Cardiac septum (tissue), 1 donor: Measurements from ENCODE around the gene PET100. TPM values are rescaled to one million over a fixed set of nuclear protein-coding genes. Genes with fewer than 3 reads are reported as not detected.

Experiments used
- DNase-seq: peaks from one replicate; pipeline ENCODE4 v3.0.0-alpha.2; 2020; ENCODE audit warnings: low spot score
- intact Hi-C: fragments of 100-400 bp; cut with DNase I; formaldehyde crosslinking; loops from one replicate; pipeline ENCODE4 v1.14.0; 2022
- total RNA-seq: library from RNA; stranded (reverse); fragmentation: NEBNext Ultra II Directional; extraction: Animal tissue kit (Norgen Biotek cat#: 25700); gene quantifications from one replicate; pipeline ENCODE4 v1.2.1, GENCODE V29; 2021
- donor health status: DM: no; HTN: no; CAD: no.

The PET100 gene
- total RNA-seq, 1 donor from 2014 or later = 130 TPM

- intact Hi-C loops = no loop called here
- DNase-seq = no peak
Measured at GRCh38 chr19:7611541-7612279, 17.9 kb upstream of the PET100 start.

GRCh38 chr19:7612282-7613274 lies 17.0 kb upstream of the PET100 start:
- intact Hi-C loops = no loop called here
- no peak for DNase-seq

- intact Hi-C loops = no loop called here
- no peak for DNase-seq
Measured at GRCh38 chr19:7614859-7615741, 14.5 kb upstream of the PET100 start.

- intact Hi-C loops = no loop called here
- no peak for DNase-seq
Measured at GRCh38 chr19:7617172-7617571, 12.4 kb upstream of the PET100 start.

GRCh38 chr19:7617735-7618134 lies 11.9 kb upstream of the PET100 start:
- DNase-seq = no peak

GRCh38 chr19:7618348-7618747 lies 11.2 kb upstream of the PET100 start:
- intact Hi-C loops = no loop called here
- DNase-seq = no peak

More at GRCh38 chr19:7617735-7618134, 11.9 kb upstream of the PET100 start:
- intact Hi-C loops = no loop called here

GRCh38 chr19:7618771-7619510 lies 10.7 kb upstream of the PET100 start:
- intact Hi-C loops = no loop called here
- DNase-seq = no peak

GRCh38 chr19:7619671-7620441 lies 9.7 kb upstream of the PET100 start:
- no peak for DNase-seq

GRCh38 chr19:7620442-7621412 lies 8.9 kb upstream of the PET100 start:
- no peak for DNase-seq
- intact Hi-C loops = no loop called here

More at GRCh38 chr19:7619671-7620441, 9.7 kb upstream of the PET100 start:
- intact Hi-C loops = no loop called here

- intact Hi-C loops = no loop called here
- DNase-seq = no peak
Measured at GRCh38 chr19:7622933-7623685, 6.5 kb upstream of the PET100 start.

GRCh38 chr19:7623725-7624603 lies 5.6 kb upstream of the PET100 start:
- intact Hi-C loops = no loop called here

GRCh38 chr19:7624810-7625209 lies 4.8 kb upstream of the PET100 start:
- no peak for DNase-seq
- intact Hi-C loops = no loop called here

More at GRCh38 chr19:7623725-7624603, 5.6 kb upstream of the PET100 start:
- DNase-seq = no peak

- intact Hi-C loops = no loop called here
- no peak for DNase-seq
Measured at GRCh38 chr19:7625763-7626372, 3.7 kb upstream of the PET100 start.

GRCh38 chr19:7627166-7627565 lies 2.4 kb upstream of the PET100 start:
- no peak for DNase-seq
- intact Hi-C loops = no loop called here
